ENCODE measurements around the gene MYL1.

GRCh38 chr2:210259687-210260086 is 55.3 kb downstream of the MYL1 start:
- no peak for TF ChIP-seq CTCF (IDR thresholded peaks at IDR 0.05; ENCODE audit: low read depth, low read length, poor library complexity, severe bottlenecking)
- TF ChIP-seq EZH2phosphoT487 (IDR thresholded peaks at IDR 0.05; ENCODE audit: borderline replicate concordance, low read length): no peak
